Mucosa of descending colon (tissue), 3 donors: ENCODE results near the gene AGBL2. TPM values are rescaled to one million over a fixed set of nuclear protein-coding genes. Genes with fewer than 3 reads are reported as not detected.
"Not testable (repeated sequence)": the region's sequence is repeated elsewhere in the genome, so short reads cannot be mapped to it uniquely, and the experiment has no call there.

ENCODE experiments used
- ATAC-seq: fragments of 200-7000 bp; cut with Tn5 transposase; one replicate; pipeline ENCODE4 v1.9.1; 2020; ENCODE audit warnings: mild to moderate bottlenecking, moderate library complexity
- DNase-seq, 3 donors: peaks; one replicate each; pipeline ENCODE4 v3.0.0-alpha.2; 2020
- H3K36me3 ChIP-seq: fragments of 200-600 bp; one replicate; pipeline ENCODE4 v1.8.0; 2021; ENCODE audit warnings: low read depth, mild to moderate bottlenecking
- H3K4me1 ChIP-seq: fragments of 200-600 bp; one replicate; pipeline ENCODE4 v1.8.0; 2021; ENCODE audit warnings: low read depth, mild to moderate bottlenecking
- H3K4me3 ChIP-seq: fragments of 200-600 bp; one replicate; pipeline ENCODE4 v1.8.0; 2021; ENCODE audit warnings: mild to moderate bottlenecking
- H3K9me3 ChIP-seq: fragments of 200-600 bp; one replicate; pipeline ENCODE4 v1.8.0; 2021; ENCODE audit warnings: mild to moderate bottlenecking
- CTCF ChIP-seq: fragments of 200-600 bp; IDR thresholded peaks from one replicate; pipeline ENCODE4 v1.8.0; 2022; ENCODE audit warnings: antibody characterized with exemption, mild to moderate bottlenecking
- intact Hi-C, 2 donors: fragments of 100-400 bp; cut with DNase I in 1 of 2; cut with micrococcal nuclease in 1 of 2; formaldehyde crosslinking; loops; one replicate each; pipeline versions ENCODE4 v1.11.0 to v1.11.1; 2022; cut with DNase I, micrococcal nuclease
- total RNA-seq, 3 donors: library from RNA; stranded (reverse); fragmentation: NEBNext Ultra II Directional in 2 of 3; extraction: Animal tissue kit (Norgen Biotek cat#: 25700) in 2 of 3; gene quantifications; one replicate each; pipeline versions ENCODE4 v1.2.1 to v1.2.4, GENCODE V29; 2021 to 2023
- donor health status: DM: no; HTN: no; CAD: no; lungs with moderate emphysema.
- donor health status: DM: no; HTN: no; CAD: no.
- donor health status: DM: no; HTN: yes; CAD: no.

AGBL2 gene
- total RNA-seq, 3 donors from 2014 or later: 1.6 to 7.4 (median 3.1) TPM

- Histone ChIP-seq H3K4me3 (no peak overlapping the region), H3K36me3 (no peaks in the 10 kb centered on the region), H3K9me3 (no peaks in the 10 kb centered on the region), H3K4me1 (no peaks in the 10 kb centered on the region)
- no peak for TF ChIP-seq CTCF
- ATAC-seq: no peak
- DNase-seq: no peak
- intact Hi-C loops: no loop called here
Measured at GRCh38 chr11:47667135-47667534, 48.0 kb downstream of the AGBL2 start.

GRCh38 chr11:47664936-47665335, 50.2 kb downstream of the AGBL2 start:
- H3K4me1 ChIP-seq, intact Hi-C loops, H3K4me3 ChIP-seq, DNase-seq, H3K9me3 ChIP-seq, ATAC-seq, H3K36me3 ChIP-seq: not testable (repeated sequence)

- no peak for DNase-seq
- no peak for TF ChIP-seq CTCF
- Histone ChIP-seq H3K9me3 (no peaks in the 10 kb centered on the region), H3K36me3 (no peaks in the 10 kb centered on the region), H3K4me1 (no peaks in the 10 kb centered on the region), H3K4me3 (no peak overlapping the region)
- intact Hi-C loops: no loop called here
- no peak for ATAC-seq
Measured at GRCh38 chr11:47661245-47661644, 53.9 kb downstream of the AGBL2 start.

- Histone ChIP-seq H3K4me3 (no peak overlapping the region), H3K36me3 (no peaks in the 10 kb centered on the region), H3K4me1 (no peaks in the 10 kb centered on the region), H3K9me3 (no peaks in the 10 kb centered on the region)
- ATAC-seq: no peak
- intact Hi-C loops: no loop called here
- TF ChIP-seq CTCF: no peak
- DNase-seq: no peak
Measured at GRCh38 chr11:47659276-47659675, 55.9 kb downstream of the AGBL2 start.

- Histone ChIP-seq H3K36me3 (no peaks in the 10 kb centered on the region), H3K4me1 (no peaks in the 10 kb centered on the region), H3K4me3 (no peak overlapping the region), H3K9me3 (no peaks in the 10 kb centered on the region)
- TF ChIP-seq CTCF: no peak
- DNase-seq (no peak), ATAC-seq (no peak)
- intact Hi-C loops: no loop called here
Measured at GRCh38 chr11:47656260-47656885, 58.8 kb downstream of the AGBL2 start.

GRCh38 chr11:47651818-47652469, 63.2 kb downstream of the AGBL2 start:
- TF ChIP-seq CTCF: no peak
- intact Hi-C loops: no loop called here
- DNase-seq (no peak), ATAC-seq (no peak)
- Histone ChIP-seq H3K36me3 (no peaks in the 10 kb centered on the region), H3K9me3 (no peaks in the 10 kb centered on the region), H3K4me3 (no peak overlapping the region), H3K4me1 (no peaks in the 10 kb centered on the region)
